Fibroblast of lung (primary cell): ENCODE measurements around the gene GPC5. TPM values are rescaled to one million over a fixed set of nuclear protein-coding genes. Genes with fewer than 3 reads are reported as not detected.

Source experiments
- DNase-seq, 2 donors: peaks; one replicate each; pipeline versions ENCODE4 v3.0.0 to v3.0.0-alpha.2; 2010; ENCODE audit warnings: low read depth in 2 of 2
- H2AFZ ChIP-seq: 2 replicates; pipeline ENCODE4 v1.5.1; 2012; ENCODE audit warnings: low read length, control low read depth, inconsistent platforms
- H3K27ac ChIP-seq: 2 replicates; pipeline ENCODE4 v1.5.1; 2011; ENCODE audit warnings: low read length, control low read depth; ENCODE audit not compliant: insufficient read depth
- H3K27me3 ChIP-seq: 2 replicates; pipeline ENCODE4 v1.5.1; 2011; ENCODE audit warnings: mild to moderate bottlenecking, low read length; ENCODE audit not compliant: control insufficient read depth, insufficient read depth
- H3K36me3 ChIP-seq: 2 replicates; pipeline ENCODE4 v1.5.1; 2011; ENCODE audit warnings: low read length; ENCODE audit not compliant: control insufficient read depth, insufficient read depth
- H3K4me1 ChIP-seq: 2 replicates; pipeline ENCODE4 v1.5.1; 2011; ENCODE audit warnings: low read length; ENCODE audit not compliant: control insufficient read depth, insufficient read depth; ENCODE audit errors: extremely low read depth
- H3K4me2 ChIP-seq: 2 replicates; pipeline ENCODE4 v1.5.1; 2011; ENCODE audit warnings: low read length, control low read depth; ENCODE audit not compliant: insufficient read depth; ENCODE audit errors: extremely low read depth
- H3K4me3 ChIP-seq, 4 experiments: fragments of 200-600 bp in 1 of 4; sonication (generic) in 1 of 4; replicated peaks in 1 of 4; 2 replicates each; pipeline ENCODE4 v1.5.1; 2011 to 2016; ENCODE audit warnings: low read length in 4 of 4, low read depth in 3 of 4, mild to moderate bottlenecking in 3 of 4, control low read depth in 2 of 4, inconsistent platforms in 1 of 4, mixed read lengths in 1 of 4; ENCODE audit not compliant: insufficient read depth in 1 of 4; ENCODE audit errors: control extremely low read depth in 1 of 4
- H3K79me2 ChIP-seq: 2 replicates; pipeline ENCODE4 v1.5.1; 2012; ENCODE audit warnings: mild to moderate bottlenecking, low read length, inconsistent platforms; ENCODE audit not compliant: control insufficient read depth, insufficient read depth
- H3K9ac ChIP-seq: 2 replicates; pipeline ENCODE4 v1.5.1; 2011; ENCODE audit warnings: mild to moderate bottlenecking, low read length, control low read depth; ENCODE audit not compliant: insufficient read depth
- H3K9me3 ChIP-seq: 2 replicates; pipeline ENCODE4 v1.5.1; 2012; ENCODE audit warnings: low read depth, low read length; ENCODE audit not compliant: control insufficient read depth, insufficient read depth
- H4K20me1 ChIP-seq: 2 replicates; pipeline ENCODE4 v1.5.1; 2011; ENCODE audit warnings: low read length; ENCODE audit not compliant: control insufficient read depth, insufficient read depth; ENCODE audit errors: extremely low read depth
- CTCF ChIP-seq, 2 donors: IDR thresholded peaks in 1 of 2; conservative IDR thresholded peaks in 1 of 2; 1 replicate in 1 of 2; 2 replicates in 1 of 2; pipeline ENCODE4 v1.5.1; 2011 to 2012; ENCODE audit warnings: low read length in 2 of 2, control low read depth in 1 of 2, inconsistent platforms in 1 of 2, low read depth in 1 of 2, mild to moderate bottlenecking in 1 of 2
- EZH2 ChIP-seq: IDR thresholded peaks from 2 replicates; pipeline ENCODE4 v1.5.1; 2012; ENCODE audit warnings: low read length, control low read depth, mild to moderate bottlenecking; ENCODE audit errors: missing control alignments
- polyA plus RNA-seq, 2 donors: library from polyadenylated mRNA; depleted of rRNA in 1 of 2; stranded (reverse) in 1 of 2; unstranded in 1 of 2; fragments of >200 nt; gene quantifications; 2 replicates each; pipeline ENCODE4 v1.2.1, GENCODE V29; 2011 to 2012; ENCODE audit warnings: missing spikeins in 1 of 2
- total RNA-seq: library from RNA; depleted of rRNA; stranded (reverse); fragments of >200 nt; gene quantifications from 2 replicates; pipeline ENCODE4 v1.2.1, GENCODE V29; 2014

The GPC5 gene
- total and polyA plus RNA-seq, 2 donors (not counting 1 experiment from before 2014, with no cell fraction given): 0.17 TPM; not detected in 1

DNA sequence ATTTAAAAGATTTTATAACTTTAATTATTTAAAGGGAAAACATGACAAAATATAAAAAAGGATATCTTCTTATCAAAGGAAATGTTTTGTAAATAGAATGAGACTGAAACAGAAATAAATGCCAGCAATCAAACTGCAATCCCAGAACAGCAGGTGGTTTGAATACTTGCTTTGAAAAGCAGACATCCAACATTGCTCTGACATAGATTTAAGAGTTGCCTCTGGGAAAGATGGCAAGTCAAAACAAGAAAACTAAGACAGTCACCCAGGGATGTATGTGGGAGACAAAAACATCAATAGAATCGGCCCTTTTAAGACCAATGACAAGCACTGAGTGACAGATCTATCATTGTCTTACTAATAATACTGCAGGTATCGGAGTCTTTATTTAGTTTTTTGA lies 1038.5 kb downstream of the GPC5 start:
- no peak overlapping the region for H3K27ac ChIP-seq
- no peaks in the 10 kb centered on the region for H3K4me1 ChIP-seq
- H4K20me1 ChIP-seq: no peaks in the 10 kb centered on the region
- H2AFZ ChIP-seq: no peak overlapping the region
- no peaks in the 10 kb centered on the region for H3K79me2 ChIP-seq
- no peak overlapping the region for H3K9ac ChIP-seq
- no peaks in the 10 kb centered on the region for H3K9me3 ChIP-seq
- DNase-seq: no peak
- no peaks in the 10 kb centered on the region for H3K27me3 ChIP-seq
- TF ChIP-seq EZH2 (no peak), CTCF (conservative IDR thresholded peaks at IDR 0.05 in 1 of 2, IDR thresholded peaks at IDR 0.05 in 1 of 2; ENCODE audit: low read depth in 1 of 2, low read length in 2 of 2) (no peak)
- no peaks in the 10 kb centered on the region for H3K36me3 ChIP-seq
- H3K4me3 ChIP-seq: no peak overlapping the region
- no peak overlapping the region for H3K4me2 ChIP-seq

DNA sequence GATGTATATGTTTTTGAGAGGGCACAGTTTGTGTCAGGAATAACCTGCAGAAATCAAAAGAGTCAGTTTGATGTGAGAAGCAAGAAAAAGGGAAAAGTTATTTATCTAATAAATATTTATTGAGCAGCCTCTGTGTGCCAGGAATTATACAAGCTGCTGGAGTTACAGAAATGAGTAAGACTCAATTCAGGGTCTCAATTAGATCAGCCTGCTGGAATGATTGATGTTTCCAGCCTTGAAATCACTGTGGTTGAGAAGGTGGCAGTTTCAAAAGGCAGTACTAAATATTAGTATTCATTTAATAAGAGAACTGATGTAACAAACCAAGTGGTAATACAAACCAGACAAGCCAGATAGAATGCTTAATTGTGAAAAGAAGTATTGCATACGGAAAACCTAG lies 1045.8 kb downstream of the GPC5 start:
- H3K4me2 ChIP-seq: no peak overlapping the region
- no peaks in the 10 kb centered on the region for H3K27me3 ChIP-seq
- H4K20me1 ChIP-seq: no peaks in the 10 kb centered on the region
- no peak overlapping the region for H3K27ac ChIP-seq
- H3K4me3 ChIP-seq: no peak overlapping the region
- H3K9ac ChIP-seq: no peak overlapping the region
- no peak for DNase-seq
- no peaks in the 10 kb centered on the region for H3K36me3 ChIP-seq
- H2AFZ ChIP-seq: no peak overlapping the region
- TF ChIP-seq CTCF (conservative IDR thresholded peaks at IDR 0.05 in 1 of 2, IDR thresholded peaks at IDR 0.05 in 1 of 2; ENCODE audit: low read depth in 1 of 2, low read length in 2 of 2) (no peak), EZH2 (no peak)
- H3K4me1 ChIP-seq: no peaks in the 10 kb centered on the region
- H3K9me3 ChIP-seq: no peaks in the 10 kb centered on the region
- no peaks in the 10 kb centered on the region for H3K79me2 ChIP-seq

DNA sequence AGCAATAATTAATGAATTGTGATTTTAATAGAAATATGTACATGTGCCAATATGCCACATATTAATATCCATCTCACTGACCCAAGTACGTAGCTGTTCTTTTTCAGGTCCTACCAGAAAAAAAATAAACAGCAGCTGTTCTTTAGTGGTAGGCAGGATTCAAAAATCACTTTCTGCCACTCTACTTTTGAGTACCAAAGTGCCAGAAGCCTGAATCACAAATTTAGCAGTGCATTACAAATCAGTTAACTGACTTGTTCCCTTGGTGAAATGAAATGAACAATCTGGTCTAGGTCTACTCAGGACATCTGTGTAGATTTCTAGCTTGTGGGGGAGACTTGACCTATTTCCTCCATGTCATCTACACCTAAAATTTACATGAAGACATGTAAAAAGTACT lies 1052.6 kb downstream of the GPC5 start:
- Histone ChIP-seq H3K4me2 (no peak overlapping the region), H2AFZ (no peak overlapping the region), H3K27me3 (no peaks in the 10 kb centered on the region), H3K4me3 (no peak overlapping the region), H3K36me3 (no peaks in the 10 kb centered on the region), H3K9ac (no peak overlapping the region), H4K20me1 (no peaks in the 10 kb centered on the region), H3K79me2 (no peaks in the 10 kb centered on the region), H3K27ac (no peak overlapping the region), H3K4me1 (no peaks in the 10 kb centered on the region), H3K9me3 (no peaks in the 10 kb centered on the region)
- no peak for DNase-seq
- no peak for TF ChIP-seq EZH2
- TF ChIP-seq CTCF (conservative IDR thresholded peaks at IDR 0.05 in 1 of 2, IDR thresholded peaks at IDR 0.05 in 1 of 2; ENCODE audit: low read depth in 1 of 2, low read length in 2 of 2): no peak
